Hepatocyte (in vitro differentiated cells): ENCODE measurements around the gene FOS.

ENCODE experiments used
- CTCF ChIP-seq: fragments of 200-600 bp; sonication (generic); IDR thresholded peaks from 2 replicates; pipeline ENCODE4 v1.5.1; 2016; ENCODE audit warnings: antibody characterized with exemption, mild to moderate bottlenecking; ENCODE audit not compliant: poor library complexity
- EZH2 ChIP-seq: fragments of 200-600 bp; sonication (generic); IDR thresholded peaks from 2 replicates; pipeline ENCODE4 v1.6.1; 2016; ENCODE audit warnings: antibody characterized with exemption, mild to moderate bottlenecking, borderline replicate concordance
- EZH2phosphoT487 ChIP-seq: fragments of 200-600 bp; sonication (generic); IDR thresholded peaks from one replicate; pipeline ENCODE4 v1.6.1; 2018; ENCODE audit warnings: antibody characterized with exemption, mild to moderate bottlenecking, low read depth, moderate library complexity; ENCODE audit not compliant: unreplicated experiment, severe bottlenecking

GRCh38 chr14:75231320-75231719 is 47.3 kb upstream of the FOS start:
- TF ChIP-seq CTCF (no peak), EZH2phosphoT487 (no peak), EZH2 (no peak)
